A549 (cell line): ENCODE data around the gene KCTD5. TPM values are rescaled to one million over a fixed set of nuclear protein-coding genes. Genes with fewer than 3 reads are reported as not detected.

ENCODE experiments used
- ATAC-seq, 2 experiments: fragments of 200-7000 bp in 1 of 2; fragments of >200 bp in 1 of 2; cut with Nextera tagmentation in 1 of 2; cut with Tn5 transposase in 1 of 2; 3 replicates each; pipeline versions ENCODE4 v1.8.0 to v1.9.1; 2018 to 2020; ENCODE audit warnings: mild to moderate bottlenecking in 1 of 2, moderate library complexity in 1 of 2
- CTCF ChIA-PET: fragments of 300-600 bp; sonication (Branson Sonifier 250); formaldehyde crosslinking; extraction: SDS; loops from one replicate; lab custom pipeline; 2021; ENCODE audit warnings: antibody characterized with exemption, inconsistent platforms; lab: Yijun Ruan, JAX
- POLR2A ChIA-PET: fragments of 350-600 bp; formaldehyde crosslinking; extraction: SDS; loops from one replicate; lab custom pipeline; 2021; ENCODE audit warnings: antibody characterized with exemption, inconsistent platforms; lab: Yijun Ruan, JAX
- DNase-seq, 2 experiments: peaks; one replicate each; pipeline versions ENCODE4 v3.0.0 to v3.0.0-alpha.2; 2011 to 2016; ENCODE audit warnings: low read depth in 1 of 2, low spot score in 1 of 2
- FAIRE-seq: peaks from 2 replicates; lab custom pipeline; 2011; peaks lifted over from hg19 to GRCh38; lab: Jason Lieb, UNC
- H3K27ac ChIP-seq, 2 experiments: fragments of >200 bp; sonication (Bioruptor Twin); formaldehyde crosslinking; 3 replicates each; pipeline ENCODE4 v1.5.1; 2016 to 2017
- H3K4me1 ChIP-seq: fragments of >200 bp; sonication (Bioruptor Twin); formaldehyde crosslinking; 3 replicates; pipeline ENCODE4 v1.6.1; 2016
- H3K4me2 ChIP-seq: fragments of >200 bp; sonication (Bioruptor Twin); formaldehyde crosslinking; 3 replicates; pipeline ENCODE4 v1.6.1; 2016
- H3K4me3 ChIP-seq: fragments of >200 bp; sonication (Bioruptor Twin); formaldehyde crosslinking; 3 replicates; pipeline ENCODE4 v1.5.1; 2016
- H3K9me3 ChIP-seq: fragments of >200 bp; sonication (Bioruptor Twin); formaldehyde crosslinking; 3 replicates; pipeline ENCODE4 v1.6.1; 2016
- ATOH8 ChIP-seq: fragments of 250-450 bp; sonication (Bioruptor Pico); IDR thresholded peaks from 2 replicates; pipeline ENCODE4 v1.5.0; 2020; ENCODE audit warnings: low read depth, mild to moderate bottlenecking, moderate library complexity
- E2F6 ChIP-seq: IDR thresholded peaks from 2 replicates; pipeline ENCODE4 v1.6.1; 2012; ENCODE audit warnings: low read depth, borderline replicate concordance
- EHF ChIP-seq: fragments of 250-450 bp; sonication (Bioruptor Pico); IDR thresholded peaks from 2 replicates; pipeline ENCODE4 v1.5.0; 2020; ENCODE audit warnings: mild to moderate bottlenecking
- GATA3 ChIP-seq: IDR thresholded peaks from 2 replicates; pipeline ENCODE4 v1.6.1; 2012; ENCODE audit warnings: borderline replicate concordance
- HEYL ChIP-seq: fragments of 250-450 bp; sonication (Bioruptor Pico); IDR thresholded peaks from 2 replicates; pipeline ENCODE4 v1.8.0; 2021; ENCODE audit warnings: mild to moderate bottlenecking, moderate library complexity
- HOXA7 ChIP-seq: fragments of 250-450 bp; sonication (Bioruptor Pico); IDR thresholded peaks from 2 replicates; pipeline ENCODE4 v1.5.0; 2020; ENCODE audit warnings: mild to moderate bottlenecking, moderate library complexity
- HOXB13 ChIP-seq: fragments of 250-450 bp; sonication (Bioruptor Pico); IDR thresholded peaks from 2 replicates; pipeline ENCODE4 v1.5.0; 2020; ENCODE audit warnings: low read depth, mild to moderate bottlenecking, moderate library complexity
- JUNB ChIP-seq: fragments of >200 bp; sonication (Bioruptor Twin); formaldehyde crosslinking; IDR thresholded peaks from 2 replicates; pipeline ENCODE4 v1.6.1; 2016
- KDM5A ChIP-seq: fragments of 200-600 bp; sonication (generic); IDR thresholded peaks from 2 replicates; pipeline ENCODE4 v1.6.1; 2016; ENCODE audit warnings: antibody characterized with exemption, mild to moderate bottlenecking
- MAZ ChIP-seq: fragments of 150-350 bp; IDR thresholded peaks from 2 replicates; pipeline ENCODE4 v1.6.1; 2014; ENCODE audit warnings: antibody characterized with exemption, low read depth, low read length, borderline replicate concordance
- MYC ChIP-seq: IDR thresholded peaks from 2 replicates; pipeline ENCODE4 v1.6.1; 2012; ENCODE audit warnings: mild to moderate bottlenecking, inconsistent platforms, low read length, improper control_type of control experiment, borderline replicate concordance
- NFE2L2 ChIP-seq: fragments of 150-350 bp; conservative IDR thresholded peaks from 2 replicates; pipeline ENCODE4 v1.6.1; 2014; ENCODE audit warnings: low read length
- PBX3 ChIP-seq: IDR thresholded peaks from 2 replicates; pipeline ENCODE4 v1.6.1; 2012
- RARB ChIP-seq: fragments of 250-450 bp; sonication (Bioruptor Pico); IDR thresholded peaks from 2 replicates; pipeline ENCODE4 v1.8.0; 2021; ENCODE audit warnings: mild to moderate bottlenecking, moderate library complexity
- SREBF2 ChIP-seq: fragments of 450-650 bp; IDR thresholded peaks from 2 replicates; pipeline ENCODE4 v1.6.1; 2014; ENCODE audit warnings: mild to moderate bottlenecking, moderate library complexity
- ZC3H11A ChIP-seq: fragments of 450-650 bp; IDR thresholded peaks from 2 replicates; pipeline ENCODE4 v1.6.1; 2014; ENCODE audit warnings: antibody characterized with exemption, mild to moderate bottlenecking
- ZSCAN20 ChIP-seq: fragments of 250-450 bp; sonication (Bioruptor Pico); IDR thresholded peaks from 2 replicates; pipeline ENCODE4 v1.8.0; 2022; ENCODE audit warnings: mild to moderate bottlenecking, moderate library complexity
- WGBS: methylation state at CpG from one replicate; pipeline ENCODE4 v1.1.6; 2017; ENCODE audit errors: missing lambda C conversion rate; 5-methylcytosine and 5-hydroxymethylcytosine counted together
- polyA plus RNA-seq, 4 experiments: library from polyadenylated mRNA; depleted of rRNA in 3 of 4; stranded (reverse); fragments of >200 nt; fragmentation: RNase III in 1 of 4; extraction: RNeasy Plus Mini Kit Qiagen cat#74134 plus additional on column Dnase treatment in 1 of 4; gene quantifications; 2 replicates in 3 of 4; 3 replicates in 1 of 4; pipeline ENCODE4 v1.2.3, GENCODE V29; 2011 to 2017

The KCTD5 gene
- polyA plus RNA-seq, 2 of the 4 experiments (the other 2 are of a cell fraction) = 22.8 to 26.1 TPM

- H3K4me1 ChIP-seq = no peaks in the 10 kb centered on the region
- no peak overlapping the region for H3K4me2 ChIP-seq
- CTCF ChIA-PET = interaction anchor here (1.3 kb wide), 1 partner anchor 170 kb away, joined by 3 read pairs; no protein-coding TSS in a partner anchor
- no peak overlapping the region for H3K4me3 ChIP-seq
- no peaks in the 10 kb centered on the region for H3K9me3 ChIP-seq
- no peak for ATAC-seq
- no peak for DNase-seq
- TF ChIP-seq SREBF2 (no peak), RARB (CRISPR knock-in tag) (no peak)
- TF ChIP-seq, all 56 proteins: peak for 0
- no peak overlapping the region for H3K27ac ChIP-seq
- FAIRE-seq = no peak
- 97% methylated on average over 13 of the region's 17 CpGs for WGBS
- POLR2A ChIA-PET = no interaction called here
These were observed 15.2 kb downstream of the KCTD5 start for GRCh38 chr16:2697401-2697948.

GRCh38 chr16:2698103-2698870 is 16.0 kb downstream of the KCTD5 start:
- POLR2A ChIA-PET = no interaction called here
- ATAC-seq = no peak
- 97% methylated on average over 19 of the region's 28 CpGs for WGBS

GRCh38 chr16:2698965-2699750 is 16.8 kb downstream of the KCTD5 start:
- no peak for TF ChIP-seq NFE2L2
- no peak for TF ChIP-seq E2F6
- no peak for TF ChIP-seq ZC3H11A
- TF ChIP-seq GATA3 = no peak
- no peak for TF ChIP-seq ATOH8 (CRISPR knock-in tag)
- no peak for TF ChIP-seq HOXB13
- no peak for TF ChIP-seq ZSCAN20
- no peak for ATAC-seq

More at GRCh38 chr16:2698103-2698870, 16.0 kb downstream of the KCTD5 start:
- CTCF ChIA-PET = interaction anchor here (1.1 to 1.3 kb wide), 2 partner anchors 22 to 170 kb away, joined by 3 read pairs; partner anchors contain the start of gene PRSS27
- no peak for DNase-seq
- no peak overlapping the region for H3K4me2 ChIP-seq
- no peak overlapping the region for H3K4me3 ChIP-seq
- no peaks in the 10 kb centered on the region for H3K4me1 ChIP-seq
- no peak for FAIRE-seq
- no peak overlapping the region for H3K27ac ChIP-seq
- H3K9me3 ChIP-seq = no peaks in the 10 kb centered on the region
- no peak for TF ChIP-seq HEYL (CRISPR knock-in tag)
- TF ChIP-seq PBX3 = no peak
- no peak for TF ChIP-seq KDM5A
- TF ChIP-seq MAZ = no peak
- no peak for TF ChIP-seq E2F6
- no peak for TF ChIP-seq HOXA7 (CRISPR knock-in tag)
- no peak for TF ChIP-seq JUNB
- no peak for TF ChIP-seq EHF (CRISPR knock-in tag)
- no peak for TF ChIP-seq MYC

More at GRCh38 chr16:2698965-2699750, 16.8 kb downstream of the KCTD5 start:
- Histone ChIP-seq H3K27ac (no peak overlapping the region), H3K9me3 (no peaks in the 10 kb centered on the region), H3K4me3 (no peak overlapping the region), H3K4me1 (no peaks in the 10 kb centered on the region), H3K4me2 (no peak overlapping the region)
- ChIA-PET CTCF (interaction anchor here (0.7 to 1.3 kb wide), 4 partner anchors 16 to 181 kb away, joined by 3 read pairs; partner anchors contain the start of genes KCTD5 and PRSS27), POLR2A (no interaction called here)
- WGBS = 89% methylated on average over 32 of the region's 32 CpGs
- DNase-seq (no peak), FAIRE-seq (no peak)
